ENCODE measurements around the gene TMEM52. TPM values are rescaled to one million over a fixed set of nuclear protein-coding genes. Genes with fewer than 3 reads are reported as not detected.
A peak's percentile ranks its signal among the peaks of the same experiment; 100 is the strongest.

TMEM52 gene
- total and polyA plus RNA-seq, 2 of the 13 experiments (the other 11 are each of a cell fraction or from before 2014, with no cell fraction given), result 13.2 to 18.7 TPM

GRCh38 chr1:1939296-1940122 is 20.4 kb upstream of the TMEM52 start:
- Histone ChIP-seq H3K4me2 (ENCODE audit: low read depth, low read length) (no peak overlapping the region), H3K9ac (ENCODE audit: insufficient read depth, low read depth, low read length) (no peak overlapping the region), H3K4me3 (replicated peaks in 1 of 3; ENCODE audit: insufficient read depth in 1 of 3, low read depth in 2 of 3, low read length in 3 of 3) (no peak overlapping the region), H3K4me1 (ENCODE audit: insufficient read depth, low read length) (peaks cover 53% of the 10 kb centered on the region), H3K9me3 (ENCODE audit: low read length) (no peaks in the 10 kb centered on the region), H3K79me2 (ENCODE audit: insufficient read depth, low read length) (peaks cover 13% of the 10 kb centered on the region), H3K36me3 (replicated peaks in 1 of 2; ENCODE audit: control insufficient read depth in 1 of 2, insufficient read depth in 2 of 2, low read length in 2 of 2) (no peaks in the 10 kb centered on the region; a peak in 1 of 5 replicates), H3K27ac (ENCODE audit: extremely low read length, insufficient read depth, low read length) (no peak overlapping the region), H2AFZ (ENCODE audit: low read length) (no peak overlapping the region), H3K27me3 (ENCODE audit: control insufficient read depth in 1 of 2, insufficient read depth in 2 of 2, low read length in 2 of 2) (no peaks in the 10 kb centered on the region), H4K20me1 (ENCODE audit: insufficient read depth, low read length) (no peaks in the 10 kb centered on the region)
- BruUV-seq (replicated peaks), result no TSS peak
- FAIRE-seq, result no peak
- intact Hi-C loops (cut with micrococcal nuclease; ENCODE audit: unreplicated experiment) (no loop called here), in situ Hi-C loops (cut with HindIII; ENCODE audit: extremely low pct_ligation_motif_present, low pct_unique_long_range_greater_than_20kb) (no loop called here)
- no peak for DNase-seq (ENCODE audit: low spot score)
- POLR2A ChIA-PET, result no interaction called here
- TF ChIP-seq ZSCAN20 (CRISPR knock-in tag; IDR thresholded peaks at IDR 0.05; ENCODE audit: borderline replicate concordance) (no peak), RELA (CRISPR knock-in tag; IDR thresholded peaks at IDR 0.05) (no peak), MNT (IDR thresholded peaks at IDR 0.05) (peak; percentile 49)
- CTCF ChIA-PET (ENCODE audit: low intra/inter-chr PET ratio, low total read pairs), result no interaction called here
- ATAC-seq, result no peak
- 93% methylated on average over 12 of the region's 28 CpGs for WGBS (ENCODE audit: low lambda C conversion rate)

GRCh38 chr1:1938613-1939295 is 19.7 kb upstream of the TMEM52 start:
- H3K4me1 ChIP-seq (ENCODE audit: insufficient read depth, low read length), result peaks cover 48% of the 10 kb centered on the region
- no TSS peak for BruUV-seq (replicated peaks)
- 95% methylated on average over 22 of the region's 24 CpGs for WGBS (ENCODE audit: low lambda C conversion rate)
- no peak overlapping the region for H3K9ac ChIP-seq (ENCODE audit: insufficient read depth, low read depth, low read length)
- FAIRE-seq (no peak), ATAC-seq (no peak), DNase-seq (ENCODE audit: low spot score) (no peak)
- peaks cover 10% of the 10 kb centered on the region for H3K79me2 ChIP-seq (ENCODE audit: insufficient read depth, low read length)
- CTCF ChIA-PET (ENCODE audit: low intra/inter-chr PET ratio, low total read pairs), result no interaction called here
- H3K27ac ChIP-seq (ENCODE audit: extremely low read length, insufficient read depth, low read length), result no peak overlapping the region
- no peak overlapping the region for H3K4me3 ChIP-seq (replicated peaks in 1 of 3; ENCODE audit: insufficient read depth in 1 of 3, low read depth in 2 of 3, low read length in 3 of 3)
- no peak overlapping the region for H2AFZ ChIP-seq (ENCODE audit: low read length)
- TF ChIP-seq ATF6 (CRISPR knock-in tag; conservative IDR thresholded peaks at IDR 0.05), result no peak
- TF ChIP-seq MNT (IDR thresholded peaks at IDR 0.05), result peak; percentile 89
- H3K9me3 ChIP-seq (ENCODE audit: low read length), result no peaks in the 10 kb centered on the region
- in situ Hi-C loops (cut with HindIII; ENCODE audit: extremely low pct_ligation_motif_present, low pct_unique_long_range_greater_than_20kb), result no loop called here
- POLR2A ChIA-PET, result no interaction called here
- H4K20me1 ChIP-seq (ENCODE audit: insufficient read depth, low read length), result no peaks in the 10 kb centered on the region
- intact Hi-C loops (cut with micrococcal nuclease; ENCODE audit: unreplicated experiment), result no loop called here
- no peaks in the 10 kb centered on the region for H3K27me3 ChIP-seq (ENCODE audit: control insufficient read depth in 1 of 2, insufficient read depth in 2 of 2, low read length in 2 of 2)
- no peaks in the 10 kb centered on the region; a peak in 1 of 5 replicates for H3K36me3 ChIP-seq (replicated peaks in 1 of 2; ENCODE audit: control insufficient read depth in 1 of 2, insufficient read depth in 2 of 2, low read length in 2 of 2)
- H3K4me2 ChIP-seq (ENCODE audit: low read depth, low read length), result no peak overlapping the region
